HCT116 (cell line): ENCODE data around the gene RIMKLA. TPM values are rescaled to one million over a fixed set of nuclear protein-coding genes. Genes with fewer than 3 reads are reported as not detected.

Experiments used
- ATAC-seq: fragments of 200-7000 bp; cut with Tn5 transposase; 2 replicates; pipeline ENCODE4 v1.9.1; 2020; ENCODE audit warnings: mild to moderate bottlenecking, moderate library complexity
- BruUV-seq: library from RNA; stranded (reverse); fragments of 400-500 nt; replicated peaks from 2 replicates; lab custom pipeline; 2021; lab: Mats Ljungman, UMichigan
- CTCF ChIA-PET: fragments of 300-600 bp; sonication (Branson Sonifier 250); formaldehyde crosslinking; loops from one replicate; lab custom pipeline; 2021; ENCODE audit warnings: antibody characterized with exemption; lab: Charles Lee
- POLR2A ChIA-PET: fragments of 300-600, 350-600 bp; sonication (Branson Sonifier 250); formaldehyde crosslinking; loops from one replicate; lab custom pipeline; 2021; ENCODE audit warnings: antibody characterized with exemption; lab: Charles Lee
- RAD21 ChIA-PET, 2 experiments: fragments of 300-600 bp; sonication (Branson Sonifier 250); formaldehyde crosslinking; loops; one replicate each; lab custom pipeline; 2023; ENCODE audit warnings: low total read pairs in 2 of 2; ENCODE audit not compliant: uncharacterized antibody in 2 of 2, unreplicated experiment in 2 of 2, low non-redundant PET in 1 of 2; lab: Charles Lee
- DNase-seq: peaks from one replicate; pipeline ENCODE4 v3.0.0-alpha.2; 2010; ENCODE audit warnings: low read depth, low spot score
- H2AFZ ChIP-seq: fragments of 200-600 bp; shearing (Covaris generic), sonication (generic); 2 replicates; pipeline ENCODE4 v1.6.1; 2017; ENCODE audit warnings: low read depth, mixed run types, mixed read lengths, antibody characterized with exemption, low read length; ENCODE audit not compliant: poor library complexity, severe bottlenecking
- H3K27ac ChIP-seq: 2 replicates; pipeline ENCODE4 v1.5.1; 2012; ENCODE audit warnings: low read depth, low read length
- H3K27me3 ChIP-seq: fragments of 200-600 bp; sonication (generic); 2 replicates; pipeline ENCODE4 v1.6.1; 2016; ENCODE audit warnings: mixed run types, low read length, mixed read lengths; ENCODE audit not compliant: insufficient read depth
- H3K36me3 ChIP-seq, 2 experiments: fragments of 200-500 bp in 1 of 2; fragments of 200-600 bp in 1 of 2; sonication (Bioruptor generic) in 1 of 2; sonication (generic) in 1 of 2; 2 replicates each; pipeline versions ENCODE4 v1.5.1 to v1.6.1; 2014 to 2016; ENCODE audit warnings: low read length in 2 of 2, inconsistent platforms in 1 of 2, mixed read lengths in 1 of 2, mixed run types in 1 of 2; ENCODE audit not compliant: insufficient read depth in 2 of 2, control insufficient read depth in 1 of 2
- H3K4me1 ChIP-seq, 2 experiments: fragments of 200-600 bp in 1 of 2; sonication (generic) in 1 of 2; 2 replicates each; pipeline versions ENCODE4 v1.5.1 to v1.6.1; 2012 to 2017; ENCODE audit warnings: low read length in 2 of 2, inconsistent platforms in 1 of 2, mild to moderate bottlenecking in 1 of 2, mixed read lengths in 1 of 2, mixed run types in 1 of 2, moderate library complexity in 1 of 2; ENCODE audit not compliant: insufficient read depth in 2 of 2, control insufficient read depth in 1 of 2
- H3K4me2 ChIP-seq: fragments of 200-600 bp; sonication (generic); 2 replicates; pipeline ENCODE4 v1.6.1; 2017; ENCODE audit warnings: mixed run types, low read length, mixed read lengths
- H3K4me3 ChIP-seq, 2 experiments: fragments of 200-600 bp in 1 of 2; sonication (generic) in 1 of 2; replicated peaks in 1 of 2; 2 replicates each; pipeline ENCODE4 v1.5.1; 2011 to 2016; ENCODE audit warnings: low read length in 2 of 2, control low read depth in 1 of 2, low read depth in 1 of 2, mild to moderate bottlenecking in 1 of 2, mixed read lengths in 1 of 2, mixed run types in 1 of 2
- H3K79me2 ChIP-seq: fragments of 200-600 bp; sonication (generic); 2 replicates; pipeline ENCODE4 v1.6.1; 2017; ENCODE audit warnings: mild to moderate bottlenecking, mixed run types, low read length, moderate library complexity, mixed read lengths; ENCODE audit not compliant: insufficient read depth
- H3K9ac ChIP-seq: fragments of 200-600 bp; sonication (generic); 2 replicates; pipeline ENCODE4 v1.6.1; 2016; ENCODE audit warnings: low read length, mixed read lengths
- H3K9me2 ChIP-seq: fragments of 200-600 bp; sonication (generic), shearing (Covaris generic); 2 replicates; pipeline ENCODE4 v1.6.1; 2017; ENCODE audit warnings: mixed run types, mild to moderate bottlenecking, moderate library complexity; ENCODE audit not compliant: insufficient read depth
- H3K9me3 ChIP-seq, 2 experiments: fragments of 200-500 bp in 1 of 2; fragments of 200-600 bp in 1 of 2; sonication (Bioruptor generic) in 1 of 2; sonication (generic) in 1 of 2; 2 replicates each; pipeline ENCODE4 v1.6.1; 2014 to 2017; ENCODE audit warnings: low read length in 2 of 2, mixed read lengths in 2 of 2, inconsistent platforms in 1 of 2, low read depth in 1 of 2, mild to moderate bottlenecking in 1 of 2, mixed run types in 1 of 2, moderate library complexity in 1 of 2; ENCODE audit not compliant: control insufficient read depth in 1 of 2, insufficient read depth in 1 of 2
- H4K20me1 ChIP-seq: fragments of 200-600 bp; sonication (generic), shearing (Covaris generic); 2 replicates; pipeline ENCODE4 v1.6.1; 2017; ENCODE audit warnings: mixed run types, mild to moderate bottlenecking, moderate library complexity; ENCODE audit not compliant: insufficient read depth
- EZH2phosphoT487 ChIP-seq: fragments of 200-600 bp; IDR thresholded peaks from 2 replicates; pipeline ENCODE4 v1.6.1; 2018; ENCODE audit warnings: antibody characterized with exemption, borderline replicate concordance
- POLR2A ChIP-seq: IDR thresholded peaks from 2 replicates; pipeline ENCODE4 v1.7.0; 2011; ENCODE audit warnings: borderline replicate concordance; ENCODE audit not compliant: insufficient read depth, insufficient read length; ENCODE audit errors: extremely low read depth
- RAD21 ChIP-seq: IDR thresholded peaks from 2 replicates; pipeline ENCODE4 v1.6.1; 2012; ENCODE audit warnings: low read depth, mild to moderate bottlenecking
- TCF7L2 ChIP-seq: IDR thresholded peaks from 2 replicates; pipeline ENCODE4 v1.7.0; 2011; ENCODE audit warnings: borderline replicate concordance, inconsistent platforms; ENCODE audit not compliant: insufficient read depth, insufficient read length; ENCODE audit errors: extremely low read depth
- ZFX ChIP-seq: fragments of 450-650 bp; IDR thresholded peaks from 2 replicates; pipeline ENCODE4 v1.6.1; 2017
- ZNF274 ChIP-seq: fragments of 200-500 bp; sonication (Bioruptor generic); IDR thresholded peaks from 2 replicates; pipeline ENCODE4 v1.6.1; 2014; ENCODE audit warnings: mild to moderate bottlenecking, low read depth, low read length, inconsistent platforms
- intact Hi-C: fragments of 100-400 bp; cut with micrococcal nuclease; formaldehyde crosslinking; loops from 2 replicates; pipeline ENCODE4 v1.10.0; 2022
- total RNA-seq: library from RNA; stranded (reverse); gene quantifications from one replicate; pipeline ENCODE4 v1.2.1, GENCODE V29; 2021; ENCODE audit not compliant: unreplicated experiment
- TF ChIP-seq, protein P1 (sequence below): IDR thresholded peaks from 2 replicates; pipeline ENCODE4 v1.6.1; 2012; ENCODE audit warnings: low read depth

The RIMKLA gene
- total RNA-seq, 1 experiment from 2014 or later = 4.9 TPM

- RAD21 ChIA-PET = no interaction called here
- TF ChIP-seq EZH2phosphoT487 (no peak), ZFX (no peak), ZNF274 (no peak), TCF7L2 (no peak), POLR2A (no peak), RAD21 (no peak)
- TF ChIP-seq, protein P1, sequence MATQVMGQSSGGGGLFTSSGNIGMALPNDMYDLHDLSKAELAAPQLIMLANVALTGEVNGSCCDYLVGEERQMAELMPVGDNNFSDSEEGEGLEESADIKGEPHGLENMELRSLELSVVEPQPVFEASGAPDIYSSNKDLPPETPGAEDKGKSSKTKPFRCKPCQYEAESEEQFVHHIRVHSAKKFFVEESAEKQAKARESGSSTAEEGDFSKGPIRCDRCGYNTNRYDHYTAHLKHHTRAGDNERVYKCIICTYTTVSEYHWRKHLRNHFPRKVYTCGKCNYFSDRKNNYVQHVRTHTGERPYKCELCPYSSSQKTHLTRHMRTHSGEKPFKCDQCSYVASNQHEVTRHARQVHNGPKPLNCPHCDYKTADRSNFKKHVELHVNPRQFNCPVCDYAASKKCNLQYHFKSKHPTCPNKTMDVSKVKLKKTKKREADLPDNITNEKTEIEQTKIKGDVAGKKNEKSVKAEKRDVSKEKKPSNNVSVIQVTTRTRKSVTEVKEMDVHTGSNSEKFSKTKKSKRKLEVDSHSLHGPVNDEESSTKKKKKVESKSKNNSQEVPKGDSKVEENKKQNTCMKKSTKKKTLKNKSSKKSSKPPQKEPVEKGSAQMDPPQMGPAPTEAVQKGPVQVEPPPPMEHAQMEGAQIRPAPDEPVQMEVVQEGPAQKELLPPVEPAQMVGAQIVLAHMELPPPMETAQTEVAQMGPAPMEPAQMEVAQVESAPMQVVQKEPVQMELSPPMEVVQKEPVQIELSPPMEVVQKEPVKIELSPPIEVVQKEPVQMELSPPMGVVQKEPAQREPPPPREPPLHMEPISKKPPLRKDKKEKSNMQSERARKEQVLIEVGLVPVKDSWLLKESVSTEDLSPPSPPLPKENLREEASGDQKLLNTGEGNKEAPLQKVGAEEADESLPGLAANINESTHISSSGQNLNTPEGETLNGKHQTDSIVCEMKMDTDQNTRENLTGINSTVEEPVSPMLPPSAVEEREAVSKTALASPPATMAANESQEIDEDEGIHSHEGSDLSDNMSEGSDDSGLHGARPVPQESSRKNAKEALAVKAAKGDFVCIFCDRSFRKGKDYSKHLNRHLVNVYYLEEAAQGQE = no peak
Measured at GRCh38 chr1:42343049-42343448, 37.5 kb upstream of the RIMKLA start.

More at GRCh38 chr1:42343049-42343448, 37.5 kb upstream of the RIMKLA start:
- H3K4me3 ChIP-seq = no peak overlapping the region
- ChIA-PET POLR2A (no interaction called here), CTCF (no interaction called here)
- no peak overlapping the region for H3K9ac ChIP-seq
- ATAC-seq (no peak), DNase-seq (no peak)
- H3K79me2 ChIP-seq = no peaks in the 10 kb centered on the region
- H3K27ac ChIP-seq = no peak overlapping the region
- no peaks in the 10 kb centered on the region for H3K9me2 ChIP-seq
- H4K20me1 ChIP-seq = no peaks in the 10 kb centered on the region
- H2AFZ ChIP-seq = no peak overlapping the region
- intact Hi-C loops = loop anchor here (10.0 kb wide), 3 partner anchors 232 to 392 kb away; partner anchors contain the start of gene PPIH
- H3K4me2 ChIP-seq = no peak overlapping the region
- no peaks in the 10 kb centered on the region for H3K9me3 ChIP-seq
- no peaks in the 10 kb centered on the region for H3K36me3 ChIP-seq
- BruUV-seq = no TSS peak
- no peaks in the 10 kb centered on the region for H3K27me3 ChIP-seq
- peaks cover 0 to 3% of the 10 kb centered on the region in 2 experiments; a peak in 1 of 4 replicates for H3K4me1 ChIP-seq
